Mesenchymal stem cell (in vitro differentiated cells and primary cell): Measurements from ENCODE around the gene ANO6.

Experiments
- DNase-seq: peaks from one replicate; pipeline ENCODE4 v3.0.0-alpha.2; 2013
- H2AFZ ChIP-seq: one replicate; pipeline ENCODE4 v1.6.1; 2013; ENCODE audit warnings: low read depth, mild to moderate bottlenecking, control low read depth, inconsistent platforms, low read length, moderate library complexity
- H2AK5ac ChIP-seq: 2 replicates; pipeline ENCODE4 v1.6.1; 2013; ENCODE audit warnings: low read length, moderate library complexity, mild to moderate bottlenecking, inconsistent platforms; ENCODE audit not compliant: severe bottlenecking
- H2BK120ac ChIP-seq: one replicate; pipeline ENCODE4 v1.6.1; 2013; ENCODE audit warnings: low read depth, mild to moderate bottlenecking, inconsistent platforms, low read length, moderate library complexity
- H2BK12ac ChIP-seq, 2 experiments: one replicate each; pipeline ENCODE4 v1.6.1; 2013; ENCODE audit warnings: inconsistent platforms in 2 of 2, low read length in 2 of 2, mild to moderate bottlenecking in 2 of 2, moderate library complexity in 2 of 2, control low read depth in 1 of 2
- H2BK15ac ChIP-seq: one replicate; pipeline ENCODE4 v1.6.1; 2013; ENCODE audit warnings: mild to moderate bottlenecking, low read depth, inconsistent platforms; ENCODE audit not compliant: poor library complexity, severe bottlenecking
- H2BK5ac ChIP-seq: 2 replicates; pipeline ENCODE4 v1.6.1; 2013; ENCODE audit warnings: low read depth, mild to moderate bottlenecking, low read length, control low read depth, inconsistent platforms; ENCODE audit not compliant: poor library complexity, severe bottlenecking
- H3K14ac ChIP-seq, 2 experiments: one replicate each; pipeline ENCODE4 v1.6.1; 2013; ENCODE audit warnings: inconsistent platforms in 2 of 2, low read length in 2 of 2, control low read depth in 1 of 2, mild to moderate bottlenecking in 1 of 2, moderate library complexity in 1 of 2
- H3K18ac ChIP-seq, 2 experiments: one replicate each; pipeline ENCODE4 v1.6.1; 2013; ENCODE audit warnings: inconsistent platforms in 2 of 2, low read length in 2 of 2, control low read depth in 1 of 2, low read depth in 1 of 2, mild to moderate bottlenecking in 1 of 2
- H3K23ac ChIP-seq, 2 experiments: one replicate each; pipeline ENCODE4 v1.6.1; 2013; ENCODE audit warnings: inconsistent platforms in 2 of 2, low read length in 2 of 2, mild to moderate bottlenecking in 2 of 2, moderate library complexity in 2 of 2, control low read depth in 1 of 2
- H3K27ac ChIP-seq: 2 replicates; pipeline ENCODE4 v1.5.1; 2013; ENCODE audit warnings: mild to moderate bottlenecking, moderate library complexity, low read length, control low read depth, inconsistent platforms; ENCODE audit not compliant: poor library complexity, severe bottlenecking
- H3K27me3 ChIP-seq, 2 experiments: 2 replicates each; pipeline versions ENCODE4 v1.6.1 to v1.7.0; 2013; ENCODE audit warnings: low read length in 2 of 2, mild to moderate bottlenecking in 2 of 2, moderate library complexity in 2 of 2, control low read depth in 1 of 2, inconsistent platforms in 1 of 2; ENCODE audit not compliant: control insufficient read depth in 1 of 2, insufficient read depth in 1 of 2
- H3K36me3 ChIP-seq, 2 experiments: 2 replicates each; pipeline versions ENCODE4 v1.6.1 to v1.7.0; 2013; ENCODE audit warnings: low read length in 2 of 2, control low read depth in 1 of 2, inconsistent platforms in 1 of 2, low read depth in 1 of 2, mild to moderate bottlenecking in 1 of 2; ENCODE audit not compliant: insufficient read depth in 2 of 2, control insufficient read depth in 1 of 2
- H3K4ac ChIP-seq, 2 experiments: one replicate each; pipeline ENCODE4 v1.6.1; 2013; ENCODE audit warnings: inconsistent platforms in 2 of 2, low read length in 2 of 2, mild to moderate bottlenecking in 2 of 2, moderate library complexity in 2 of 2, control low read depth in 1 of 2, low read depth in 1 of 2
- H3K4me1 ChIP-seq: 2 replicates; pipeline ENCODE4 v1.6.1; 2013; ENCODE audit warnings: low read depth, low read length, control low read depth; ENCODE audit not compliant: control insufficient read depth, insufficient read depth
- H3K4me2 ChIP-seq: 2 replicates; pipeline ENCODE4 v1.6.1; 2013; ENCODE audit warnings: low read length, mild to moderate bottlenecking, inconsistent platforms; ENCODE audit not compliant: poor library complexity, severe bottlenecking
- H3K4me3 ChIP-seq, 2 experiments: 2 replicates each; pipeline versions ENCODE4 v1.5.1 to v1.7.0; 2013; ENCODE audit warnings: low read length in 2 of 2, mild to moderate bottlenecking in 2 of 2, control low read depth in 1 of 2, low read depth in 1 of 2; ENCODE audit not compliant: insufficient read depth in 1 of 2
- H3K79me1 ChIP-seq: replicated peaks from 2 replicates; pipeline ENCODE4 v1.6.1; 2013; ENCODE audit warnings: mild to moderate bottlenecking, control low read depth, low read length, inconsistent platforms; ENCODE audit not compliant: poor library complexity, severe bottlenecking
- H3K9ac ChIP-seq: 2 replicates; pipeline ENCODE4 v1.7.0; 2013; ENCODE audit warnings: mild to moderate bottlenecking, low read length, moderate library complexity
- H3K9me3 ChIP-seq: 2 replicates; pipeline ENCODE4 v1.7.0; 2013; ENCODE audit warnings: mild to moderate bottlenecking, low read length; ENCODE audit not compliant: control insufficient read depth
- H4K8ac ChIP-seq: one replicate; pipeline ENCODE4 v1.6.1; 2013; ENCODE audit warnings: inconsistent platforms, mild to moderate bottlenecking, low read length, moderate library complexity
- H4K91ac ChIP-seq: one replicate; pipeline ENCODE4 v1.6.1; 2013; ENCODE audit warnings: mild to moderate bottlenecking, low read length, inconsistent platforms
- WGBS: methylation state at CpG from one replicate; pipeline ENCODE4 v1.1.7; 2013; ENCODE audit warnings: mixed read lengths; 5-methylcytosine and 5-hydroxymethylcytosine counted together

Gene ANO6

GRCh38 chr12:45327823-45328383 lies 112.0 kb downstream of the ANO6 start:
- Histone ChIP-seq H3K23ac (no peak overlapping the region), H3K4me1 (no peaks in the 10 kb centered on the region), H3K4me3 (no peak overlapping the region), H4K91ac (no peak overlapping the region), H2BK12ac (no peak overlapping the region), H3K4ac (no peak overlapping the region), H3K9me3 (no peaks in the 10 kb centered on the region), H2BK15ac (no peak overlapping the region), H3K14ac (no peak overlapping the region), H3K9ac (no peak overlapping the region), H3K36me3 (peaks cover 0 to 15% of the 10 kb centered on the region in 2 experiments), H3K27me3 (no peaks in the 10 kb centered on the region), H2AK5ac (no peak overlapping the region), H2BK120ac (no peak overlapping the region), H3K18ac (no peak overlapping the region), H2BK5ac (no peak overlapping the region), H3K27ac (peak overlapping the region; percentile 38), H3K4me2 (no peak overlapping the region), H2AFZ (no peak overlapping the region), H3K79me1 (peaks cover 9% of the 10 kb centered on the region), H4K8ac (no peak overlapping the region)
- WGBS, result 77% methylated on average over 1 of the region's 2 CpGs
- no peak for DNase-seq

GRCh38 chr12:45329238-45329637 lies 113.3 kb downstream of the ANO6 start:
- H2BK15ac ChIP-seq, result no peak overlapping the region
- H3K27ac ChIP-seq, result no peak overlapping the region
- H3K23ac ChIP-seq, result no peak overlapping the region
- peaks cover 9% of the 10 kb centered on the region for H3K79me1 ChIP-seq
- H3K36me3 ChIP-seq, result peaks cover 0 to 22% of the 10 kb centered on the region in 2 experiments
- H2AK5ac ChIP-seq, result no peak overlapping the region
- H2BK12ac ChIP-seq, result no peak overlapping the region
- H3K18ac ChIP-seq, result no peak overlapping the region
- no peak overlapping the region for H3K14ac ChIP-seq
- no peak overlapping the region for H3K9ac ChIP-seq
- no peak overlapping the region for H3K4me3 ChIP-seq
- H3K9me3 ChIP-seq, result no peaks in the 10 kb centered on the region
- H3K4ac ChIP-seq, result no peak overlapping the region
- no peak overlapping the region for H4K91ac ChIP-seq
- H2BK120ac ChIP-seq, result no peak overlapping the region
- 100% methylated on average over 1 of the region's 1 CpG for WGBS
- DNase-seq, result no peak
- H2BK5ac ChIP-seq, result no peak overlapping the region
- H3K4me1 ChIP-seq, result no peaks in the 10 kb centered on the region
- H3K27me3 ChIP-seq, result no peaks in the 10 kb centered on the region
- H2AFZ ChIP-seq, result no peak overlapping the region
- H4K8ac ChIP-seq, result no peak overlapping the region
- H3K4me2 ChIP-seq, result no peak overlapping the region

DNA sequence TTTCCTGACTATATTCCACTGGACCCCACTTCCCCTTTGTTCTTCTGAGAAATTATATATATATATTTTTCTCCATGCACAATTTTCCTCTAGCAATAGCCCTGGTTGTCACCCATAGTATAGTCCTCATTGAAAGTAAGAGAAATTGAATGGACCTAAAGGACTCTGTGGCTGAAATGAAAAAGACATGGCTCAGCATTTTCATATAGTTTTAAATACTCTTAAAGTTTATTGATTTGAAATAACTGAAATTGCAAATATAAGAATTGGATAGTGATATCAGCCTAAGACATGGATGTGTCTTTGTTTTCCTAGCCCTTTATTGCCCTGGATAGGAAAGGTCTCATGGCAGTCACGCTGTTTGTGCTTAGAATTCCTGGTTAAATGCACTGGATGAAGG lies 113.8 kb downstream of the ANO6 start:
- H3K4me2 ChIP-seq, result no peak overlapping the region
- H3K4ac ChIP-seq, result no peak overlapping the region
- WGBS, result 100% methylated on average over 1 of the region's 1 CpG

DNA sequence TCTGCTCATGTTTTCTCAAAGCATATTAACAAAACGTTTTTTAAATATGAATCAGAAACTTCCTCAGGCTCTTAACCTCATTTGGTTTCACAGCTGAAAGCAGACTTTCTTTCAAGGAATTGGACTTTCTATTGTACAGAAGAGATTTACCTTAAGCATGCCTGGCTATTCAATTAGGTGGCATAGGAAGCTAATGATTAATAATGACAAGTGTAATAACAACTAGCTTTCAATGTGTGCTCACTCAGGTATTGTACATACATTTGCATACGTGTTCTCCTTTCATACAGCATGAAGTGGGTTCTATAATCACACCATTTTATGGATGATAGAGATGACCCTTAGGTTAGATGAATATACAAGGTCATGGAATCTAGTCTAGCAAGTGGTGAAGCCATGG lies 115.7 kb downstream of the ANO6 start:
- H4K8ac ChIP-seq, result no peak overlapping the region
- H2BK12ac ChIP-seq, result no peak overlapping the region
- peaks cover 0 to 22% of the 10 kb centered on the region in 2 experiments for H3K36me3 ChIP-seq
- H3K4me2 ChIP-seq, result no peak overlapping the region
- no peaks in the 10 kb centered on the region for H3K4me1 ChIP-seq
- H3K4me3 ChIP-seq, result no peak overlapping the region
- peaks cover 5% of the 10 kb centered on the region for H3K79me1 ChIP-seq
- no peak overlapping the region for H4K91ac ChIP-seq
- no peak overlapping the region for H2BK15ac ChIP-seq
- no CpG with 5 or more reads among the region's 2 CpGs for WGBS
- H3K23ac ChIP-seq, result no peak overlapping the region
- no peak overlapping the region for H2BK5ac ChIP-seq
- no peak overlapping the region for H2AFZ ChIP-seq
- no peak overlapping the region for H3K14ac ChIP-seq
- DNase-seq, result no peak
- no peaks in the 10 kb centered on the region for H3K27me3 ChIP-seq
- no peak overlapping the region for H3K4ac ChIP-seq
- H3K9me3 ChIP-seq, result no peaks in the 10 kb centered on the region
- no peak overlapping the region for H3K27ac ChIP-seq
- no peak overlapping the region for H2BK120ac ChIP-seq
- no peak overlapping the region for H2AK5ac ChIP-seq
- no peak overlapping the region for H3K18ac ChIP-seq
- no peak overlapping the region for H3K9ac ChIP-seq

More for the DNA sequence above, 113.8 kb downstream of the ANO6 start:
- H3K14ac ChIP-seq, result no peak overlapping the region
- peaks cover 0 to 22% of the 10 kb centered on the region in 2 experiments for H3K36me3 ChIP-seq
- no peak overlapping the region for H2BK120ac ChIP-seq
- no peak overlapping the region for H2BK15ac ChIP-seq
- no peak overlapping the region for H2AK5ac ChIP-seq
- H3K79me1 ChIP-seq, result peaks cover 8% of the 10 kb centered on the region
- no peak overlapping the region for H2BK12ac ChIP-seq
- H4K8ac ChIP-seq, result no peak overlapping the region
- no peaks in the 10 kb centered on the region for H3K27me3 ChIP-seq
- H3K4me1 ChIP-seq, result no peaks in the 10 kb centered on the region
- no peak overlapping the region for H3K27ac ChIP-seq
- H2AFZ ChIP-seq, result no peak overlapping the region
- H4K91ac ChIP-seq, result no peak overlapping the region
- H3K9me3 ChIP-seq, result no peaks in the 10 kb centered on the region
- H3K18ac ChIP-seq, result no peak overlapping the region
- no peak overlapping the region for H2BK5ac ChIP-seq
- DNase-seq, result no peak
- no peak overlapping the region for H3K9ac ChIP-seq
- no peak overlapping the region for H3K4me3 ChIP-seq
- no peak overlapping the region for H3K23ac ChIP-seq
